Ovary (tissue), 3 donors: ENCODE data around the gene IL18BP.

Experiments used
- CTCF ChIP-seq, 3 donors: fragments of 450-650 bp in 2 of 3; fragments of 200-600 bp in 1 of 3; IDR thresholded peaks; one replicate each; pipeline versions ENCODE4 v1.5.1 to v1.8.0; 2016 to 2022; ENCODE audit warnings: antibody characterized with exemption in 3 of 3, mild to moderate bottlenecking in 1 of 3
- POLR2A ChIP-seq: fragments of 450-650 bp; IDR thresholded peaks from one replicate; pipeline ENCODE4 v1.6.1; 2017; ENCODE audit warnings: antibody characterized with exemption, mild to moderate bottlenecking, moderate library complexity
- donor health status: DM: no; HTN: no; CAD: no.

GRCh38 chr11:72007089-72007476, 8.4 kb downstream of the IL18BP start:
- TF ChIP-seq CTCF (IDR thresholded peaks at IDR 0.05) (no peak), POLR2A (no peak)
